GM12892 (cell line): ENCODE measurements around the gene LRRC10B.

Experiments used
- POLR2A ChIP-seq: IDR thresholded peaks from 2 replicates; pipeline ENCODE4 v1.6.1; 2011; ENCODE audit warnings: low read depth, low read length, control low read depth
- POLR2AphosphoS5 ChIP-seq: IDR thresholded peaks from 2 replicates; pipeline ENCODE4 v1.6.1; 2011; ENCODE audit warnings: low read depth, low read length, control low read depth

GRCh38 chr11:61505640-61506155 is 2.9 kb upstream of the LRRC10B start:
- no peak for TF ChIP-seq POLR2A
- no peak for TF ChIP-seq POLR2AphosphoS5
